AG04450 (cell line): ENCODE results near the gene ACAP3. TPM values are rescaled to one million over a fixed set of nuclear protein-coding genes. Genes with fewer than 3 reads are reported as not detected.

Experiments used
- CTCF ChIA-PET: fragments of 300-600, 350-600 bp; formaldehyde crosslinking; extraction: SDS; loops from one replicate; lab custom pipeline; 2022; ENCODE audit warnings: antibody characterized with exemption, inconsistent platforms; lab: Charles Lee
- POLR2A ChIA-PET: fragments of 350-600 bp; formaldehyde crosslinking; extraction: SDS; loops from one replicate; lab custom pipeline; 2021; ENCODE audit warnings: antibody characterized with exemption, inconsistent platforms; lab: Yijun Ruan, JAX
- DNase-seq: peaks from one replicate; pipeline ENCODE4 v3.0.0-alpha.2; 2011; ENCODE audit warnings: low read depth, low spot score
- H3K27ac ChIP-seq: one replicate; pipeline ENCODE4 v1.5.1; 2012; ENCODE audit warnings: low read depth, low read length, control low read depth
- H3K27me3 ChIP-seq: one replicate; pipeline ENCODE4 v1.6.0; 2012; ENCODE audit warnings: low read length; ENCODE audit not compliant: control insufficient read depth, insufficient read depth
- H3K4me3 ChIP-seq: 2 replicates; pipeline ENCODE4 v1.5.1; 2011; ENCODE audit warnings: mild to moderate bottlenecking, low read depth, low read length, control low read depth
- H3K9me3 ChIP-seq: 2 replicates; pipeline ENCODE4 v1.5.1; 2012; ENCODE audit warnings: low read length; ENCODE audit not compliant: control insufficient read depth, insufficient read depth
- CTCF ChIP-seq: IDR thresholded peaks from 2 replicates; pipeline ENCODE4 v1.5.1; 2011; ENCODE audit warnings: low read depth, low read length, control low read depth, inconsistent platforms
- polyA plus RNA-seq: library from polyadenylated mRNA; depleted of rRNA; stranded (reverse); fragments of >200 nt; gene quantifications from 2 replicates; pipeline ENCODE4 v1.2.3, GENCODE V29; 2011

Gene ACAP3
- polyA plus RNA-seq, 1 experiment: 17.5 TPM

DNA sequence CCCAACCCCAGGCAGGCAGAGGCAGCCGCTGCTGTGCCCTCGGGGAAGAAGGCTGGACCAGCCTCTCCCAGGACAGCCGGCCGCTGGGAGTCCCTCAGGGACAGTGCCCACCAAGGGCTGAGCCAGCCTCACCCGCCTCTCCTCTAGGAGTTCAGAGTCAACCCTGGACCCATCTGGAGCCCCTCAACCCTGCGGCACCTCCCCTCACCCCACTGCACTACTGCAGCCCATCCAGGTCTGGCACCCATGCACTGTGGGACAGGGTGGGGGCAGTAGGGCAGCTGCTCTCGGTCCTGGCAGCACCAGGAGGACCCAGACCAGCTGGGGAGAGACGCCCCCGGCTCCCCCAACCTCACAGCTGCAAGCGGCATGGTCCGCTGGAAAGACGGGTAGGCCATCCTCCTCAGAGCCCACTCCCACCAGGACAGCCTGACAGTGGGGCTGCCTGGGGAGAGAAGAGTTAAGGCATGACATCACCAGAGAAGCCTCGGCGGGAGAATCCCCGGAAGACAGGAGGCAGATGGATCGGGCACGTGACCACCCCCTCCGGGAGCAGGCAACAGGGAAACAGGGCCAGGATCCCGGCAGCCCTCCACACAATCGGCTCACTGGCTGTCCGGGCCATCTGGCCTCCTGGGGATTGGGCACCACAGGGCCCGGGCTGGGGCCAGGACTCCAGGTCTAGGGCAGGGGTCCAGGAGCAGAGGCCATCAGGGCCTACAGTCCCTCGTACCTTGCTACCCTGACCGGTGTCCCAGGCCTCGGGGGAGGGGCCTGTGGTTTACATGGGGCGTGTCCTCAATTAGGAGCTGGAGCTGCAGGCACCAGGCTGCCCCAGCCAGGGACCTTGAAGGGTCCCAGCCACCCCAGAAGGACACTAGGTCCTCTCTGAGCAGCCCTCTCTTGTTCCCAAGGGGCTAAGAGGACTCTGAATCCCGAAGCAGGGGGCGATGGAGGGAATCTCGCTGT is 3.1 kb downstream of the ACAP3 start:
- DNase-seq: peak; percentile 65
- Histone ChIP-seq H3K9me3 (no peaks in the 10 kb centered on the region; the same call in 1 of the 2 replicates), H3K27ac (peak overlapping the region; percentile 89), H3K4me3 (peak overlapping the region; percentile 72), H3K27me3 (no peaks in the 10 kb centered on the region)
- POLR2A ChIA-PET: interaction anchor here (0.5 to 1.3 kb wide), 7 partner anchors 10 to 71 kb away, joined by 3 to 5 read pairs (median 4); partner anchors contain the start of genes AURKAIP1 and UBE2J2
- CTCF ChIA-PET: interaction anchor here (0.9 kb wide), 1 partner anchor 182 kb away, joined by 3 read pairs; no protein-coding TSS in a partner anchor
- TF ChIP-seq CTCF: no peak

- POLR2A ChIA-PET: no interaction called here
- Histone ChIP-seq H3K4me3 (no peak overlapping the region), H3K27me3 (no peaks in the 10 kb centered on the region), H3K9me3 (no peaks in the 10 kb centered on the region; the same call in 1 of the 2 replicates), H3K27ac (no peak overlapping the region)
- DNase-seq: no peak
- TF ChIP-seq CTCF: no peak
- CTCF ChIA-PET: no interaction called here
Measured at GRCh38 chr1:1303736-1304135, 4.0 kb downstream of the ACAP3 start.

DNA sequence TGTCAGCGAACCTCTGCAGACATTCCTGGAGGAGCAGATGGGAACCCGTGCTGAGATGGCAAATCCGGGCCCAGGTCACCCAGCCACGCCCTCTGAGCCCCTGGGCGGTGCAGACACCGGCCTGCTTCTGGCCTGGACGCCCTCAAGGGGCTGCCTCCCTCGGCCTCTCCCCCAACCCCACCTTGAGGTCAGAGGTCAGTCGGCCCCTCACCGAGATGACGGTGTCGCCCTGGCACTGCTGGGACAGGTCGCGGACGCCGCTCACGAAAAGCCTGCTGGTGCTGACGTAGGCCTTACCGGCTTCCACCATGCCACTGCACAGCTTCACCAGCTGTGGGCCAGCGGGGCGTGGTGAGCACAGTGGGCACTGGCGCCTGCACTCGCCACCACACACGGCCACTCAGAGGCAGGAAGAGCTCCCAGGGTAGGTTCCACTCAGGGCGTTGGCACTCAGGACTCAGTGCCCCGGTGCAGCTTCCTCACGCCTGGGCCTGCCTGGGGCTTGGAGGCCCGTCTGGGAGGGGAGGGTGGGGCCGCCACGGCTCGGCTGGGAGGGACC is 4.7 kb downstream of the ACAP3 start:
- H3K4me3 ChIP-seq: no peak overlapping the region
- no peak for TF ChIP-seq CTCF
- H3K9me3 ChIP-seq: no peaks in the 10 kb centered on the region; the same call in 1 of the 2 replicates
- H3K27me3 ChIP-seq: no peaks in the 10 kb centered on the region
- H3K27ac ChIP-seq: no peak overlapping the region
- CTCF ChIA-PET: no interaction called here
- DNase-seq: no peak
- POLR2A ChIA-PET: no interaction called here

GRCh38 chr1:1302006-1302430 is 5.7 kb downstream of the ACAP3 start:
- Histone ChIP-seq H3K4me3 (no peak overlapping the region), H3K9me3 (no peaks in the 10 kb centered on the region; the same call in 1 of the 2 replicates), H3K27ac (no peak overlapping the region), H3K27me3 (no peaks in the 10 kb centered on the region)
- ChIA-PET POLR2A (no interaction called here), CTCF (interaction anchor here (1.0 kb wide), 1 partner anchor 10 kb away, joined by 3 read pairs; no protein-coding TSS in a partner anchor)
- peak; percentile 45 for TF ChIP-seq CTCF
- DNase-seq: no peak
